ENCODE results near the gene TMEM132A.

TMEM132A gene

GRCh38 chr11:60921777-60922335 lies 2.4 kb upstream of the TMEM132A start:
- DNase-seq (ENCODE audit: extremely low read depth in 1 of 2, low read depth in 1 of 2) = no peak

GRCh38 chr11:60922906-60923305 lies 1.4 kb upstream of the TMEM132A start:
- DNase-seq (ENCODE audit: extremely low read depth in 1 of 2, low read depth in 1 of 2) = no peak

- DNase-seq (ENCODE audit: extremely low read depth in 1 of 2, low read depth in 1 of 2) = no peak
These were observed 934 bp upstream of the TMEM132A start for GRCh38 chr11:60923326-60923725.

GRCh38 chr11:60923800-60924109 lies 505 bp upstream of the TMEM132A start:
- no peak for DNase-seq (ENCODE audit: extremely low read depth in 1 of 2, low read depth in 1 of 2)

GRCh38 chr11:60924906-60925853 lies 920 bp downstream of the TMEM132A start:
- DNase-seq (ENCODE audit: extremely low read depth in 1 of 2, low read depth in 1 of 2) = no peak

- DNase-seq (ENCODE audit: extremely low read depth in 1 of 2, low read depth in 1 of 2) = no peak
These were observed 1.6 kb downstream of the TMEM132A start for GRCh38 chr11:60925868-60926267.

GRCh38 chr11:60926500-60926899 lies 2.2 kb downstream of the TMEM132A start:
- DNase-seq (ENCODE audit: extremely low read depth in 1 of 2, low read depth in 1 of 2) = no peak

- no peak for DNase-seq (ENCODE audit: extremely low read depth in 1 of 2, low read depth in 1 of 2)
These were observed 2.9 kb downstream of the TMEM132A start for GRCh38 chr11:60927061-60927592.

- DNase-seq (ENCODE audit: extremely low read depth in 1 of 2, low read depth in 1 of 2) = no peak
These were observed 3.3 kb downstream of the TMEM132A start for GRCh38 chr11:60927600-60927999.

- no peak for DNase-seq (ENCODE audit: extremely low read depth in 1 of 2, low read depth in 1 of 2)
These were observed 4.3 kb downstream of the TMEM132A start for GRCh38 chr11:60928563-60929001.

GRCh38 chr11:60929764-60930163 lies 5.5 kb downstream of the TMEM132A start:
- no peak for DNase-seq (ENCODE audit: extremely low read depth in 1 of 2, low read depth in 1 of 2)

GRCh38 chr11:60930394-60930793 lies 6.1 kb downstream of the TMEM132A start:
- no peak for DNase-seq (ENCODE audit: extremely low read depth in 1 of 2, low read depth in 1 of 2)

- DNase-seq (ENCODE audit: extremely low read depth in 1 of 2, low read depth in 1 of 2) = no peak
These were observed 7.7 kb downstream of the TMEM132A start for GRCh38 chr11:60931917-60932316.

GRCh38 chr11:60932605-60933356 lies 8.5 kb downstream of the TMEM132A start:
- DNase-seq (ENCODE audit: extremely low read depth in 1 of 2, low read depth in 1 of 2) = no peak

GRCh38 chr11:60933416-60934123 lies 9.3 kb downstream of the TMEM132A start:
- DNase-seq (ENCODE audit: extremely low read depth in 1 of 2, low read depth in 1 of 2) = no peak

GRCh38 chr11:60934124-60934789 lies 10.0 kb downstream of the TMEM132A start:
- DNase-seq (ENCODE audit: extremely low read depth in 1 of 2, low read depth in 1 of 2) = no peak

- DNase-seq (ENCODE audit: extremely low read depth in 1 of 2, low read depth in 1 of 2) = no peak
These were observed 10.7 kb downstream of the TMEM132A start for GRCh38 chr11:60934790-60935605.

GRCh38 chr11:60935676-60936442 lies 11.6 kb downstream of the TMEM132A start:
- DNase-seq (ENCODE audit: extremely low read depth in 1 of 2, low read depth in 1 of 2) = no peak
